NCI-H1436 treated with DMSO at 0.1 percent for 48 hours (cell line): ENCODE results near the gene STKLD1.
"Not testable (repeated sequence)": the region's sequence is repeated elsewhere in the genome, so short reads cannot be mapped to it uniquely, and the experiment has no call there.

ENCODE experiments used
- DNase-seq: peaks from one replicate; lab custom pipeline; 2025; lab: John Stamatoyannopoulos, UW

The STKLD1 gene

DNA sequence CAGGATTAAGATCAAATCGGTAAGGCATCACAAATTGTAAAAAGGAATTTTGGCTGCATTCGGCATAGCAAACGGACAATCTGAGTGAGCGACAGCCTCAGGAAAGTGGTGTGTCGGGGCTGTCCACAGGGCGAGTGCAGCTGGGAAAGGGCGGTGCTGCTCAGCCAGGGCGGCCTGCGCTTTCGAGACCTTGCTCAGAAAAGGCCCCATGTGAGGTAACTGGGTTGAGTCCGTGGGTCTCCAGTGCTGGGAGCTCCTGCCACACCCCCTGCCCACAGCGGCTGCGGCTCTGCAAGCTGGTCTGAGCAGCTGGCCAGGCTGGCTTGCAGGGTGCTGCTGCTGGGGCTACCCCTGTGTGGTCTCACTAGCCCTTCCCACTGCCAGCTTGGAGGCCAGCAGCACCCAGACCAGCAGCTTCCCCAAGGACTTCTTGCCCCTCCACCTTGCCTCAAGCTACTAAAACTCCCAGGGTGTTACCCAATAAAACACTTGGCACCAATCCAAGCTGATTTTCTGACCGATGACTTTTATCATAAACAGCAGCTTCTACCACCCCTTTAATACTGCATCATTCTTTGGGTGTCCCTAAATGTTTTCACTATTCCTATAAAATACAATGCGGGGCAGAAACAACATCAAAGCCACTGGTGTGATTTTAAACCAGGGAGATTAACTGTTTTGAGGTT lies 13.7 kb upstream of the STKLD1 start:
- DNase-seq: no peak

- DNase-seq: no peak
These were observed 9.7 kb upstream of the STKLD1 start for GRCh38 chr9:133366435-133366834.

- no peak for DNase-seq
These were observed 8.9 kb upstream of the STKLD1 start for GRCh38 chr9:133367221-133367620.

GRCh38 chr9:133367778-133368177 lies 8.4 kb upstream of the STKLD1 start:
- no peak for DNase-seq

DNA sequence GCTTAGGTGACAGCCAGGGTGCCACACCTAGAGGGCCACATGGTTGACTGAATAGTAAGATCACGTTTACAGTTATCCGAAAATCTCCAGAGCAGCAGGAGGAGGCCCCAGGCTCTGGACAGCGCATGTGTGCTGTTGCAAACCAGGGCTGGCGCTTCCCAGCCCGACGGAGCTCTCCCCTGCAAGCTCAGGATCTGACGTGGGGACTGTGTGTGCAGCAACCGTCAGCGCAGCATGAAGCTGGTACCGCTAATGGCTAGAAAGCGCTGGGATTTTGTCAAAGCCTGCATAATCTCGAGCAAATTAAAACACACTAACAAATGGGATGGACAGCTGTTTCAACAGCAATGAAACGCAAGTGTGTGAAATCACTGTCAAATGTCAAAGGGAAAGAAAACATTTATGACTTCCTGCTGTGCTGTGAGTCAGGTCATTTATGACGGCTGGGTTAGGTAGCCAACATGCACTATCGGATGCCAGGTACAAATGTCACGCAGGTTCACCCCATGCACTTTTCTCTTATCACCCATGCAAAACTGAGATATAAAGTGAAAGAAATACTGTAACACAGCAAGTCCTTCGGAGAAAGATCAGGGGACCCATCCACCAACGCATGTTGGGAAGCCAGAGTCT lies 7.8 kb upstream of the STKLD1 start:
- DNase-seq: no peak

GRCh38 chr9:133369422-133369821 lies 6.7 kb upstream of the STKLD1 start:
- DNase-seq: no peak

GRCh38 chr9:133369933-133370332 lies 6.2 kb upstream of the STKLD1 start:
- no peak for DNase-seq

- no peak for DNase-seq
These were observed 5.5 kb upstream of the STKLD1 start for GRCh38 chr9:133370685-133371084.

- DNase-seq: no peak
These were observed 4.9 kb upstream of the STKLD1 start for GRCh38 chr9:133371261-133371711.

DNA sequence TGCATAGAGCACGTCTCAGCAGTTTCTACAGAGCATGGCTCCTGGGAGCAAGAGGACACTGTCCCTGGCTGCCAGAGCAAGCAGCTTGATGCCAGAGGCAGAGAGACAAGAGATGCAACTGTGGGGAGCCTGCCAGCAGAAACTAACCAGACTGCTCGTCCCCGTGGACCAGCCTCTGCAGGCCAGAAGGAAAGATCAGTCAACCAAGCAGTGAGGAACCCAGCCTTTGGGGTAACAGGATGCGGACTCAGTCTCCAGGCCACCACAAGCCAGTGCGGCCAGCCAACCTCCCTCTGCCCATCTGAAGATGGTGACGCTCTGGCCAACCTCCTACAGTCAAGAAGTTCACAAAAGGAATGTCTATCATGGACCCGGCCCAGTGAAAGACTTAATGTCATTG lies 4.0 kb upstream of the STKLD1 start:
- DNase-seq: no peak

- no peak for DNase-seq
These were observed 1.5 kb upstream of the STKLD1 start for GRCh38 chr9:133374612-133375115.

DNA sequence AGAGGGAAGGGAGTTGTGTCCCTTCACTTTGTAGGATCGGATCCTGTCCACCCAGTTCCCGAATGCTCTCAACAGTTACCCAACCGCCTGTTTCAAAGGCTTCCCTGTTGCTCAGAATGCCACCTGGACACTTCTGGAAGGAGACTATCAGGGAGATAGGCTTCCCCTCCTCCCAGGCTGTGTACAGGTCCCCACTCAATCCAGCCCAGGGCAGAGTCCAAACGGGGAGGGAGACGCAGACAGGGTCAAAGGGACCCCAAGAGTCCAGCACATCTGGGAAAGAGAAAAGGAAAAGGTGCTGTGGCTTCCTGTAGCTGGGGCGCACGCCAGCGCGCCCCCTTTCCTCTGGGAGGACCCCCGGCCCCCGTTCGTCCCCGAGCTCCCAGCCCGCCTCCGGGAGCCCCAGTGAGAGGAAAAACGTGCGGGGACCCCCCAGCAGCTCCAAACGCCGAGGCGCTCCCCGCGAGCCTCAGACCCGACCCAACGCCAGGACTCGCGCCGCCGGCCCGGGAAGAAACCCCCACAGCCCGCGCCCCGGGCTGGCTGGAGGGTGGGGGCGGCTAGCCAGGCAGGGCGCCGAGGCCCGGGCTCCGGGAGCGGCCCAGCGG lies 946 bp upstream of the STKLD1 start:
- no peak for DNase-seq

DNA sequence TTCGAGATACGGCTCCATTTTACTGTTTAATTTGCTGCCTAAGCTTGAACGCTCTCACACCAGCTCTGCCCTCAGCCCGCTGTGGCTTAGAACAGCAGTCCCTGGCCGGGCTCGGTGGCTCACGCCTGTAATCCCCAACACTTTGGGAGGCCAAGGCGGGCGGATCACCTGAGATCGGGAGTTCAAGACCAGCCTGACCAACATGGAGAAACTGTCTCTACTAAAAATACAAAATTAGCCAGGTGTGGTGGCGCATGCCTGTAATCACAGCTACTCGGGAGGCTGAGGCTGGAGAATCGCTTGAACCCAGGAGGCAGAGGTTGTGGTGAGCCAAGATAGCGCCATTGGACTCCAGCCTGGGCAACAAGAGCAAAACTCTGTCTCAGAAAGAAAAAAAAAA lies 1.1 kb downstream of the STKLD1 start:
- DNase-seq: not testable (repeated sequence)

GRCh38 chr9:133377721-133378216 lies 1.6 kb downstream of the STKLD1 start:
- DNase-seq: no peak

- DNase-seq: no peak
These were observed 2.3 kb downstream of the STKLD1 start for GRCh38 chr9:133378408-133378962.

- no peak for DNase-seq
These were observed 3.3 kb downstream of the STKLD1 start for GRCh38 chr9:133379153-133380086.

- no peak for DNase-seq
These were observed 4.6 kb downstream of the STKLD1 start for GRCh38 chr9:133380734-133381133.

- DNase-seq: no peak
These were observed 6.5 kb downstream of the STKLD1 start for GRCh38 chr9:133382507-133383141.

DNA sequence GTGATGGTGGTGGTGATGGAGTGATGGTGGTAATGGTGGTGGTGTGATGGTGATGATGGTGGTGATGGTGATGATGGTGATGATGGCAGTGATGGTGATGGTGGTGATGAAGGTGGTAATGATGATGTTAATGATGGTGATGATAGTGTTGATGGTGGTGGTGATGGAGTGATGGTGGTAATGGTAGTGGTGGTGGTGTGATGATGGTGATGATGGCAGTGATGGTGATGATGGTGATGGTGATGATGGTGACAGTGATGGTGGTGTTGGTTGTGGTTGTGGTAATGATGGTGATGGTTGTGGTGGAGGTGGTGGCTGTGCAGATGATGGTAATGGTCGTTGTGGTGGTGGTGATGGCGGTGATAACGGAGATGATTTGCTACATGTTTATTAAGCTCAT lies 7.3 kb downstream of the STKLD1 start:
- no peak for DNase-seq

GRCh38 chr9:133384736-133385321 lies 8.7 kb downstream of the STKLD1 start:
- DNase-seq: no peak

- DNase-seq: no peak
These were observed 9.3 kb downstream of the STKLD1 start for GRCh38 chr9:133385452-133385851.
